ENCODE measurements around the gene KIF5C. TPM values are rescaled to one million over a fixed set of nuclear protein-coding genes. Genes with fewer than 3 reads are reported as not detected.

KIF5C gene
- total RNA-seq (under 1 TPM; 0.14 to 0.25 TPM), polyA plus RNA-seq (under 1 TPM; 0.06 to 0.14 TPM)

GRCh38 chr2:148874868-148875341, at the start of gene KIF5C:
Gene KIF5C (plus strand): TSS chr2:148875227. CDS start chr2:148875618, 391 bp downstream.
- Histone ChIP-seq H3K27me3 (ENCODE audit: control insufficient read depth in 4 of 4, insufficient read depth in 4 of 4, low read length in 3 of 4) (peaks cover 2 to 9% (median 6%) of the 10 kb centered on the region in 4 donors), H3K36me3 (ENCODE audit: control insufficient read depth in 4 of 4, insufficient read depth in 3 of 4, low read depth in 1 of 4, low read length in 3 of 4) (no peaks in the 10 kb centered on the region), H3K9ac (ENCODE audit: low read depth in 1 of 2, low read length in 2 of 2) (no peak within 1 kb of the TSS), H3K4me1 (ENCODE audit: control insufficient read depth in 4 of 4, insufficient read depth in 4 of 4, low read length in 3 of 4) (peaks cover 6 to 14% (median 11%) of the 10 kb centered on the region in 4 donors), H3K4me3 (ENCODE audit: low read depth in 1 of 3, low read length in 3 of 3) (peak within 1 kb of the TSS in 1 of 3 donors; percentile 48), H3K27ac (ENCODE audit: low read depth in 1 of 2, low read length in 2 of 2) (no peak within 1 kb of the TSS), H3K9me3 (ENCODE audit: control insufficient read depth in 4 of 4, low read length in 3 of 4) (no peaks in the 10 kb centered on the region)
- no peak for TF ChIP-seq ZBTB33 (IDR thresholded peaks at IDR 0.05)
- TF ChIP-seq MAX (IDR thresholded peaks at IDR 0.05): no peak
- TF ChIP-seq GABPA (IDR thresholded peaks at IDR 0.05 in 1 of 2, conservative IDR thresholded peaks at IDR 0.05 in 1 of 2): peak; percentile 40 to 56
- TF ChIP-seq YY1 (IDR thresholded peaks at IDR 0.05): no peak
- DNase-seq (ENCODE audit: low spot score): peak; percentile 83
- WGBS: 5% methylated on average over 39 of the region's 39 CpGs

GRCh38 chr2:148826791-148827190, 48.2 kb upstream of the KIF5C start:
- Histone ChIP-seq H3K9me3 (ENCODE audit: control insufficient read depth in 4 of 4, low read length in 3 of 4) (peaks cover 0 to 3% (median 0%) of the 10 kb centered on the region in 4 donors), H3K9ac (ENCODE audit: low read depth in 1 of 2, low read length in 2 of 2) (no peak overlapping the region), H3K27me3 (ENCODE audit: control insufficient read depth in 4 of 4, insufficient read depth in 4 of 4, low read length in 3 of 4) (no peaks in the 10 kb centered on the region), H3K4me1 (ENCODE audit: control insufficient read depth in 4 of 4, insufficient read depth in 4 of 4, low read length in 3 of 4) (peaks cover 0 to 1% (median 0%) of the 10 kb centered on the region in 4 donors), H3K27ac (ENCODE audit: low read depth in 1 of 2, low read length in 2 of 2) (no peak overlapping the region), H3K36me3 (ENCODE audit: control insufficient read depth in 4 of 4, insufficient read depth in 3 of 4, low read depth in 1 of 4, low read length in 3 of 4) (no peaks in the 10 kb centered on the region), H3K4me3 (ENCODE audit: low read depth in 1 of 3, low read length in 3 of 3) (no peak overlapping the region)
- TF ChIP-seq YY1 (IDR thresholded peaks at IDR 0.05) (no peak), TAF1 (conservative IDR thresholded peaks at IDR 0.05) (no peak), SP1 (IDR thresholded peaks at IDR 0.05) (no peak), GABPA (IDR thresholded peaks at IDR 0.05 in 1 of 2, conservative IDR thresholded peaks at IDR 0.05 in 1 of 2) (no peak), MAX (IDR thresholded peaks at IDR 0.05) (no peak), RAD21 (IDR thresholded peaks at IDR 0.05) (no peak), REST (IDR thresholded peaks at IDR 0.05) (no peak), JUND (IDR thresholded peaks at IDR 0.05) (no peak), FOXA1 (IDR thresholded peaks at IDR 0.05) (no peak), FOXA2 (IDR thresholded peaks at IDR 0.05) (no peak), ATF3 (IDR thresholded peaks at IDR 0.05) (no peak), NR2F2 (IDR thresholded peaks at IDR 0.05) (no peak), HNF4G (IDR thresholded peaks at IDR 0.05) (no peak), EGR1 (IDR thresholded peaks at IDR 0.05; ENCODE audit: low read depth in 2 of 2) (no peak)
- DNase-seq (ENCODE audit: low spot score): no peak
